Gastrocnemius medialis (tissue), 4 donors: ENCODE results near the gene PICALM. TPM values are rescaled to one million over a fixed set of nuclear protein-coding genes. Genes with fewer than 3 reads are reported as not detected.

Experiments
- ATAC-seq, 2 donors: fragments of 150-250 bp; one replicate each; pipeline ENCODE4 v1.9.1; 2016
- DNase-seq, 2 donors: peaks; one replicate each; pipeline ENCODE4 v3.0.0-alpha.2; 2019
- H3K27ac ChIP-seq, 4 donors: fragments of 200-600 bp; sonication (generic); 1 replicate in 1 of 4; 2 replicates in 3 of 4; pipeline ENCODE4 v1.5.1; 2016 to 2018; ENCODE audit warnings: mild to moderate bottlenecking in 2 of 4, moderate library complexity in 1 of 4
- H3K27me3 ChIP-seq, 3 donors: fragments of 200-600 bp; sonication (generic) in 2 of 3; 1 replicate in 1 of 3; 2 replicates in 2 of 3; pipeline versions ENCODE4 v1.5.1 to v1.6.0; 2016 to 2019; ENCODE audit warnings: mild to moderate bottlenecking in 1 of 3, moderate library complexity in 1 of 3
- H3K36me3 ChIP-seq, 2 donors: fragments of 200-600 bp; sonication (generic) in 1 of 2; one replicate each; pipeline ENCODE4 v1.5.1; 2017 to 2018
- H3K4me1 ChIP-seq, 2 donors: fragments of 200-600 bp; sonication (generic) in 1 of 2; one replicate each; pipeline ENCODE4 v1.5.1; 2016 to 2017; ENCODE audit warnings: mild to moderate bottlenecking in 2 of 2
- H3K4me3 ChIP-seq, 4 donors: fragments of 200-600 bp; sonication (generic) in 3 of 4; 1 replicate in 1 of 4; 2 replicates in 3 of 4; pipeline ENCODE4 v1.5.1; 2016 to 2019; ENCODE audit warnings: mild to moderate bottlenecking in 2 of 4
- H3K9me3 ChIP-seq, 3 donors: fragments of 200-600 bp; sonication (generic) in 2 of 3; 1 replicate in 1 of 3; 2 replicates in 2 of 3; pipeline ENCODE4 v1.5.1; 2016 to 2019
- CTCF ChIP-seq, 5 experiments: fragments of 450-650 bp in 3 of 5; fragments of 200-600 bp in 2 of 5; sonication (generic) in 2 of 5; IDR thresholded peaks in 4 of 5; conservative IDR thresholded peaks in 1 of 5; 1 replicate in 4 of 5; 2 replicates in 1 of 5; pipeline ENCODE4 v1.5.1; 2016 to 2019; ENCODE audit warnings: antibody characterized with exemption in 5 of 5, mild to moderate bottlenecking in 3 of 5, moderate library complexity in 3 of 5
- POLR2A ChIP-seq, 2 donors: fragments of 450-650 bp; IDR thresholded peaks; one replicate each; pipeline ENCODE4 v1.6.1; 2017; ENCODE audit warnings: antibody characterized with exemption in 2 of 2, mild to moderate bottlenecking in 2 of 2, moderate library complexity in 2 of 2
- in situ Hi-C, 4 donors: fragments of 200-750 bp; cut with MboI; loops; one replicate each; pipeline versions ENCODE4 v1.15.0 to v1.8.0; 2017; ENCODE audit warnings: low sequenced_read_pairs in 4 of 4
- intact Hi-C: fragments of 100-400 bp; cut with DNase I; formaldehyde crosslinking; loops from one replicate; pipeline ENCODE4 v1.15.1; 2023; ENCODE audit warnings: low total_unique reads
- total RNA-seq, 4 donors: library from RNA; depleted of rRNA; stranded (reverse); fragments of >200 nt; gene quantifications; one replicate each; pipeline versions ENCODE4 v1.1.0 to v1.2.3, GENCODE V29; 2016

The PICALM gene, protein sequence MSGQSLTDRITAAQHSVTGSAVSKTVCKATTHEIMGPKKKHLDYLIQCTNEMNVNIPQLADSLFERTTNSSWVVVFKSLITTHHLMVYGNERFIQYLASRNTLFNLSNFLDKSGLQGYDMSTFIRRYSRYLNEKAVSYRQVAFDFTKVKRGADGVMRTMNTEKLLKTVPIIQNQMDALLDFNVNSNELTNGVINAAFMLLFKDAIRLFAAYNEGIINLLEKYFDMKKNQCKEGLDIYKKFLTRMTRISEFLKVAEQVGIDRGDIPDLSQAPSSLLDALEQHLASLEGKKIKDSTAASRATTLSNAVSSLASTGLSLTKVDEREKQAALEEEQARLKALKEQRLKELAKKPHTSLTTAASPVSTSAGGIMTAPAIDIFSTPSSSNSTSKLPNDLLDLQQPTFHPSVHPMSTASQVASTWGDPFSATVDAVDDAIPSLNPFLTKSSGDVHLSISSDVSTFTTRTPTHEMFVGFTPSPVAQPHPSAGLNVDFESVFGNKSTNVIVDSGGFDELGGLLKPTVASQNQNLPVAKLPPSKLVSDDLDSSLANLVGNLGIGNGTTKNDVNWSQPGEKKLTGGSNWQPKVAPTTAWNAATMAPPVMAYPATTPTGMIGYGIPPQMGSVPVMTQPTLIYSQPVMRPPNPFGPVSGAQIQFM
- total RNA-seq = 100 to 1,000 TPM in 2 of 4 donors, 10 to 100 TPM in 2; 82.3 to 125 (median 107) TPM

GRCh38 chr11:86068951-86069407, at the start of gene PICALM:
TSS of gene PICALM (minus strand) at chr11:86069084. CDS start at chr11:86068780, 304 bp downstream.
- Histone ChIP-seq H3K4me1 (peaks cover 32 to 35% of the 10 kb centered on the region in 2 donors), H3K36me3 (no peaks in the 10 kb centered on the region), H3K27ac (peak within 1 kb of the TSS; percentile 97 to 100 (median 98)), H3K27me3 (no peaks in the 10 kb centered on the region), H3K9me3 (no peaks in the 10 kb centered on the region), H3K4me3 (peak within 1 kb of the TSS; percentile 80 to 100 (median 90))
- DNase-seq (peak; percentile 98), ATAC-seq (peak; percentile 79 to 81)
- peak; percentile 81 to 90 for TF ChIP-seq POLR2A (IDR thresholded peaks at IDR 0.05)
- TF ChIP-seq CTCF (IDR thresholded peaks at IDR 0.05 in 4 of 5, conservative IDR thresholded peaks at IDR 0.05 in 1 of 5) = peak in 2 of 5 experiments; percentile 54 to 67
- in situ Hi-C loops (loop anchor here in 1 of 4 donors (25.0 kb wide), 1 partner anchor 432 kb away; the partner anchor contains the start of genes DLG2, TMEM126A and TMEM126B), intact Hi-C loops (loop anchor here (1.0 to 5.0 kb wide), 4 partner anchors 28 to 233 kb away; partner anchors contain the start of genes EED and HIKESHI)

GRCh38 chr11:86118253-86118652, 49.4 kb upstream of the PICALM start:
- TF ChIP-seq CTCF (IDR thresholded peaks at IDR 0.05 in 4 of 5, conservative IDR thresholded peaks at IDR 0.05 in 1 of 5) (no peak), POLR2A (IDR thresholded peaks at IDR 0.05) (no peak)
- in situ Hi-C loops (no loop called here), intact Hi-C loops (no loop called here)
- H3K4me1 ChIP-seq = no peaks in the 10 kb centered on the region
- no peaks in the 10 kb centered on the region for H3K9me3 ChIP-seq
- DNase-seq (no peak), ATAC-seq (no peak)
- no peaks in the 10 kb centered on the region for H3K27me3 ChIP-seq
- no peaks in the 10 kb centered on the region for H3K36me3 ChIP-seq
- H3K4me3 ChIP-seq = no peak overlapping the region
- no peak overlapping the region for H3K27ac ChIP-seq

DNA sequence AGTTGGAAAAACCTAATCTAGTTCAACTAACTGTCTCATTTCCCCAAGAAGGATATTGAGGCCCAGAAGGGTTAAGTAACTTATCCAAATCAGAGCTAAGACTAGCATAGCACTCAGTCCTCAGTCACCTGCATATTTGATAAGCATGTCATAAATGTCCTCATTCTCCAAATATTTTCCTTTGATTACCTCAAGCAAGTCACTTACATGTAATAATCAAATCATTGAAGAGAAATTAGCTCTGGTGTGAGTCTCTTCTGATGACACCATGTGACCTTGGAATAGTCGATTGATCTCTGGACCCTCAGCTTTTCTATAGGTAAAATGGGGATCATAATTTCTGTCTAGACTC, 48.8 kb upstream of the PICALM start:
- no peaks in the 10 kb centered on the region for H3K4me1 ChIP-seq
- in situ Hi-C loops = no loop called here
- no peak overlapping the region for H3K27ac ChIP-seq
- no peak for DNase-seq
- intact Hi-C loops = no loop called here
- H3K36me3 ChIP-seq = no peaks in the 10 kb centered on the region
- H3K4me3 ChIP-seq = no peak overlapping the region
- no peak for ATAC-seq
- TF ChIP-seq POLR2A (IDR thresholded peaks at IDR 0.05) (no peak), CTCF (IDR thresholded peaks at IDR 0.05 in 4 of 5, conservative IDR thresholded peaks at IDR 0.05 in 1 of 5) (no peak)
- no peaks in the 10 kb centered on the region for H3K27me3 ChIP-seq
- H3K9me3 ChIP-seq = no peaks in the 10 kb centered on the region

DNA sequence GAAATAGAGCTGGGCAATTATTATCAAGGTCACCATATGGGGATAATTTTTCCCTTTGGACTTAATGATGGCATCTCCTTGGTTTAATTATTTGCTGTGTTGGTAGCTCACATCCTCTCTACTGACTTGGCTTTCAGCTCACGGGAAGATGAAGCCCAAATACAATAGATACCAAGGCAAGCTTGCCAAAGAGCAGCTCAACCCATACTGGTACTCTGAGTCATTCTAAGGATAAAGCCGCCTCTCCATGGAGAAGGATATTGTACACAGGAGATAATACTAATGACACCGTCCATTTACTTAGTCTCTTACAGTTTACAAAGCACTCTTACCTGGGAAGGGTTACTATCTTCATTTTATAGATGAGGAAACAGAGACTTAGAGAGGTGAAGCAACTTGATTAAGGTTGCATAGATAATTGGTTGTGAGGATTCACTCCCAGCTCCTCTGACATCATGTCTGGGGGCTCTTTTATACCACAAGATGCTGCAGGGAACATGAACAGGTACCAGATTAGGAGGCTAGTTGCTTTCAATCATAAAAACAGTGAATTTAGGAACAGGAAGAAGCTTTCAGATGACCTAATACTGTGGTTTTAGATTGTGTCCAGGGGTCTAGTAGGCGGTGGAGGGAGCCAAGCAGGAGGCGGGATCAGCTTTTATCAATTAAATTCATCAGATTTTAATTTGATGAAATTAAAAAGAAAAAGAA, 48.3 kb upstream of the PICALM start:
- H3K9me3 ChIP-seq = no peaks in the 10 kb centered on the region
- no peaks in the 10 kb centered on the region for H3K4me1 ChIP-seq
- DNase-seq (no peak), ATAC-seq (no peak)
- no peaks in the 10 kb centered on the region for H3K27me3 ChIP-seq
- no peak overlapping the region for H3K27ac ChIP-seq
- no peaks in the 10 kb centered on the region for H3K36me3 ChIP-seq
- in situ Hi-C loops (no loop called here), intact Hi-C loops (no loop called here)
- H3K4me3 ChIP-seq = no peak overlapping the region
- TF ChIP-seq POLR2A (IDR thresholded peaks at IDR 0.05) (no peak), CTCF (IDR thresholded peaks at IDR 0.05 in 4 of 5, conservative IDR thresholded peaks at IDR 0.05 in 1 of 5) (no peak)
